ENCODE data around the gene PPP6R1. TPM values are rescaled to one million over a fixed set of nuclear protein-coding genes. Genes with fewer than 3 reads are reported as not detected.

Gene PPP6R1
- total and polyA plus RNA-seq, 2 donors (not counting 1 experiment from before 2014, with no cell fraction given): 28.5 to 34.0 TPM

- H3K27ac ChIP-seq (ENCODE audit: insufficient read depth, low read length): no peak overlapping the region
- no peaks in the 10 kb centered on the region for H4K20me1 ChIP-seq (ENCODE audit: control insufficient read depth, extremely low read depth, insufficient read depth, low read length)
- no peaks in the 10 kb centered on the region for H3K4me1 ChIP-seq (ENCODE audit: control insufficient read depth, extremely low read depth, insufficient read depth, low read length)
- H3K4me2 ChIP-seq (ENCODE audit: extremely low read depth, insufficient read depth, low read length): no peak overlapping the region
- H3K4me3 ChIP-seq (replicated peaks in 1 of 4; ENCODE audit: control extremely low read depth in 1 of 4, insufficient read depth in 1 of 4, low read depth in 3 of 4, low read length in 4 of 4): no peak overlapping the region
- DNase-seq (ENCODE audit: low read depth in 2 of 2): no peak
- no peak for TF ChIP-seq EZH2 (IDR thresholded peaks at IDR 0.05; ENCODE audit: low read length, missing control alignments)
- TF ChIP-seq, protein P1, sequence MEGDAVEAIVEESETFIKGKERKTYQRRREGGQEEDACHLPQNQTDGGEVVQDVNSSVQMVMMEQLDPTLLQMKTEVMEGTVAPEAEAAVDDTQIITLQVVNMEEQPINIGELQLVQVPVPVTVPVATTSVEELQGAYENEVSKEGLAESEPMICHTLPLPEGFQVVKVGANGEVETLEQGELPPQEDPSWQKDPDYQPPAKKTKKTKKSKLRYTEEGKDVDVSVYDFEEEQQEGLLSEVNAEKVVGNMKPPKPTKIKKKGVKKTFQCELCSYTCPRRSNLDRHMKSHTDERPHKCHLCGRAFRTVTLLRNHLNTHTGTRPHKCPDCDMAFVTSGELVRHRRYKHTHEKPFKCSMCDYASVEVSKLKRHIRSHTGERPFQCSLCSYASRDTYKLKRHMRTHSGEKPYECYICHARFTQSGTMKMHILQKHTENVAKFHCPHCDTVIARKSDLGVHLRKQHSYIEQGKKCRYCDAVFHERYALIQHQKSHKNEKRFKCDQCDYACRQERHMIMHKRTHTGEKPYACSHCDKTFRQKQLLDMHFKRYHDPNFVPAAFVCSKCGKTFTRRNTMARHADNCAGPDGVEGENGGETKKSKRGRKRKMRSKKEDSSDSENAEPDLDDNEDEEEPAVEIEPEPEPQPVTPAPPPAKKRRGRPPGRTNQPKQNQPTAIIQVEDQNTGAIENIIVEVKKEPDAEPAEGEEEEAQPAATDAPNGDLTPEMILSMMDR (conservative IDR thresholded peaks at IDR 0.05 in 1 of 2, IDR thresholded peaks at IDR 0.05 in 1 of 2; ENCODE audit: low read depth in 1 of 2, low read length in 2 of 2): no peak
- H3K79me2 ChIP-seq (ENCODE audit: control insufficient read depth, insufficient read depth, low read length): no peaks in the 10 kb centered on the region
- H3K36me3 ChIP-seq (ENCODE audit: control insufficient read depth, insufficient read depth, low read length): peaks cover 10% of the 10 kb centered on the region
- H3K9ac ChIP-seq (ENCODE audit: insufficient read depth, low read length): no peak overlapping the region
- no peak overlapping the region for H2AFZ ChIP-seq (ENCODE audit: low read length)
- H3K9me3 ChIP-seq (ENCODE audit: control insufficient read depth, insufficient read depth, low read depth, low read length): no peaks in the 10 kb centered on the region
- H3K27me3 ChIP-seq (ENCODE audit: control insufficient read depth, insufficient read depth, low read length): no peaks in the 10 kb centered on the region
These were observed 34.7 kb downstream of the PPP6R1 start for GRCh38 chr19:55224038-55224665.

DNA sequence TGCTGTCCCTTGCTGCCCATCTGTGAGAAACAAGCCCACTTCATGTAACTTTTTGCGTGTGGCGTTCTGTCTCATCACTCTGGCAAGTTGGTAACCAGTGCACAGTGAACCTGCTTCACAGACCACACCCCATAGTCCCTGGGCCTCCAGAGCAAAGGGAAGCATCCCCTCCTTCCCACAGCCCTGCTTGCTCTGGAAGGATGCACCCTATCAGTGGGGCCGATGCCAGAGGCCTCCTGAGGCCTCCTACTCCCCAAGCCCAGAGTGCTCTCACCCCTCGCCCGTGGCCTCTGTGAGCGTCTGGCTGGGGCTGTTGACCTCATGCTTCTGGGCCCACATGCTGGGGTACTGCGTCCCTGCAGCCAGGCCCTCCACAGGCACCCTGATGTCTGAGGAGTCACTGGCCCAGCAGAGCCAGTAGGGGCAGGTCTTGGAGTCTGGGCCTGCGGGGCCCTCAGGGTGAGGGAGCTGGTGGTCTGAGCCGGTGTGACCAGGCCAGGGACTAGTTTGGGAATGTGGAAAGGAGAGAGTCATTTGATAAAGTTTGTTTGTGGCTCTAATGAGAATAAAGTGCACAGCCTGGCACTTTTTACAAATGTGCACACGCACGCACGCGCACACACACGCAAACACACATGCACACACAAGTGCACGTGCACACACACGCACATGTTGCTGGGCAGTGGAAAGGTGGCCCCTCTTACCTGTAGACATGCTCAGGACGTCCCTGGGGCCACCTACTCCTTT is 35.4 kb downstream of the PPP6R1 start:
- Histone ChIP-seq H3K4me3 (replicated peaks in 1 of 4; ENCODE audit: control extremely low read depth in 1 of 4, insufficient read depth in 1 of 4, low read depth in 3 of 4, low read length in 4 of 4) (no peak overlapping the region), H3K9me3 (ENCODE audit: control insufficient read depth, insufficient read depth, low read depth, low read length) (no peaks in the 10 kb centered on the region), H3K4me1 (ENCODE audit: control insufficient read depth, extremely low read depth, insufficient read depth, low read length) (no peaks in the 10 kb centered on the region), H2AFZ (ENCODE audit: low read length) (no peak overlapping the region), H3K4me2 (ENCODE audit: extremely low read depth, insufficient read depth, low read length) (no peak overlapping the region), H3K36me3 (ENCODE audit: control insufficient read depth, insufficient read depth, low read length) (peaks cover 8% of the 10 kb centered on the region), H3K27me3 (ENCODE audit: control insufficient read depth, insufficient read depth, low read length) (no peaks in the 10 kb centered on the region), H3K27ac (ENCODE audit: insufficient read depth, low read length) (no peak overlapping the region), H4K20me1 (ENCODE audit: control insufficient read depth, extremely low read depth, insufficient read depth, low read length) (no peaks in the 10 kb centered on the region), H3K9ac (ENCODE audit: insufficient read depth, low read length) (no peak overlapping the region), H3K79me2 (ENCODE audit: control insufficient read depth, insufficient read depth, low read length) (no peaks in the 10 kb centered on the region)
- TF ChIP-seq, protein P1 (conservative IDR thresholded peaks at IDR 0.05 in 1 of 2, IDR thresholded peaks at IDR 0.05 in 1 of 2; ENCODE audit: low read depth in 1 of 2, low read length in 2 of 2): no peak
- TF ChIP-seq EZH2 (IDR thresholded peaks at IDR 0.05; ENCODE audit: low read length, missing control alignments): no peak
- DNase-seq (ENCODE audit: low read depth in 2 of 2): no peak

- Histone ChIP-seq H3K9ac (ENCODE audit: insufficient read depth, low read length) (no peak overlapping the region), H3K36me3 (ENCODE audit: control insufficient read depth, insufficient read depth, low read length) (no peaks in the 10 kb centered on the region), H3K27ac (ENCODE audit: insufficient read depth, low read length) (no peak overlapping the region), H4K20me1 (ENCODE audit: control insufficient read depth, extremely low read depth, insufficient read depth, low read length) (no peaks in the 10 kb centered on the region), H2AFZ (ENCODE audit: low read length) (no peak overlapping the region), H3K4me3 (replicated peaks in 1 of 4; ENCODE audit: control extremely low read depth in 1 of 4, insufficient read depth in 1 of 4, low read depth in 3 of 4, low read length in 4 of 4) (no peak overlapping the region), H3K79me2 (ENCODE audit: control insufficient read depth, insufficient read depth, low read length) (no peaks in the 10 kb centered on the region), H3K27me3 (ENCODE audit: control insufficient read depth, insufficient read depth, low read length) (no peaks in the 10 kb centered on the region), H3K4me1 (ENCODE audit: control insufficient read depth, extremely low read depth, insufficient read depth, low read length) (peaks cover 6% of the 10 kb centered on the region), H3K9me3 (ENCODE audit: control insufficient read depth, insufficient read depth, low read depth, low read length) (no peaks in the 10 kb centered on the region), H3K4me2 (ENCODE audit: extremely low read depth, insufficient read depth, low read length) (no peak overlapping the region)
- no peak for DNase-seq (ENCODE audit: low read depth in 2 of 2)
- TF ChIP-seq, protein P1 (conservative IDR thresholded peaks at IDR 0.05 in 1 of 2, IDR thresholded peaks at IDR 0.05 in 1 of 2; ENCODE audit: low read depth in 1 of 2, low read length in 2 of 2): no peak
- TF ChIP-seq EZH2 (IDR thresholded peaks at IDR 0.05; ENCODE audit: low read length, missing control alignments): no peak
These were observed 38.3 kb downstream of the PPP6R1 start for GRCh38 chr19:55220525-55220924.

All from fibroblast of lung (primary cell).